Stimulated activated CD8-positive, alpha-beta memory T cell treated with anti-CD3 and anti-CD28 coated beads, Interleukin-12 subunit alpha, Interleukin-12 subunit beta, amount 100 ng/mL, for 24 hours (primary cell): ENCODE results near the gene RPLP2.

ENCODE experiments used
- DNase-seq: peaks from one replicate; pipeline ENCODE4 v3.0.0-alpha.2; 2020; ENCODE audit errors: extremely low read depth

RPLP2 gene

GRCh38 chr11:803770-804598 lies 5.8 kb upstream of the RPLP2 start:
- DNase-seq, result no peak

GRCh38 chr11:804599-804964 lies 5.2 kb upstream of the RPLP2 start:
- DNase-seq, result no peak

GRCh38 chr11:808427-809286 lies 1.1 kb upstream of the RPLP2 start:
- DNase-seq, result no peak

GRCh38 chr11:810040-810567 lies 337 bp downstream of the RPLP2 start:
- no peak for DNase-seq

GRCh38 chr11:811446-812245 lies 1.9 kb downstream of the RPLP2 start:
- no peak for DNase-seq

- DNase-seq, result no peak
These were observed 2.6 kb downstream of the RPLP2 start for GRCh38 chr11:812390-812789.

- DNase-seq, result no peak
These were observed 3.3 kb downstream of the RPLP2 start for GRCh38 chr11:813072-813455.

- DNase-seq, result no peak
These were observed 3.8 kb downstream of the RPLP2 start for GRCh38 chr11:813456-814096.

GRCh38 chr11:815675-816432 lies 6.1 kb downstream of the RPLP2 start:
- DNase-seq, result no peak

- no peak for DNase-seq
These were observed 6.6 kb downstream of the RPLP2 start for GRCh38 chr11:816433-816779.

- DNase-seq, result no peak
These were observed 8.8 kb downstream of the RPLP2 start, which contains the start of gene PNPLA2 for GRCh38 chr11:818396-819128. Gene PNPLA2 (plus strand): TSS chr11:818914. CDS start chr11:819719, 805 bp downstream.

- DNase-seq, result peak; percentile 79
These were observed 9.6 kb downstream of the RPLP2 start for GRCh38 chr11:819129-819931.

- DNase-seq, result peak; percentile 88
These were observed 10.3 kb downstream of the RPLP2 start for GRCh38 chr11:819943-820649.

- no peak for DNase-seq
These were observed 11.1 kb downstream of the RPLP2 start for GRCh38 chr11:820655-821511.

GRCh38 chr11:821512-822371 lies 12.0 kb downstream of the RPLP2 start:
- no peak for DNase-seq

- DNase-seq, result no peak
These were observed 13.9 kb downstream of the RPLP2 start for GRCh38 chr11:823441-824291.
